HepG2 (cell line): ENCODE results near the gene MTHFD2. TPM values are rescaled to one million over a fixed set of nuclear protein-coding genes. Genes with fewer than 3 reads are reported as not detected.

Experiments used
- ETV5 ChIP-seq: IDR thresholded peaks from 2 replicates; pipeline ENCODE4 v1.6.1; 2018; ENCODE audit warnings: missing biosample characterization, missing genetic modification reagents, inconsistent platforms, borderline replicate concordance
- FOSL2 ChIP-seq: sonication (generic); formaldehyde crosslinking; IDR thresholded peaks from 2 replicates; pipeline ENCODE4 v1.4.0; 2020; ENCODE audit warnings: missing genetic modification reagents
- HINFP ChIP-seq: sonication (generic); formaldehyde crosslinking; IDR thresholded peaks from 2 replicates; pipeline ENCODE4 v1.4.0; 2020; ENCODE audit warnings: low read depth, mild to moderate bottlenecking, missing genetic modification reagents
- KIAA2018 ChIP-seq: sonication (generic); formaldehyde crosslinking; IDR thresholded peaks from 2 replicates; pipeline ENCODE4 v1.5.0; 2020; ENCODE audit warnings: mild to moderate bottlenecking, missing genetic modification reagents, borderline replicate concordance
- PAF1 ChIP-seq: IDR thresholded peaks from 2 replicates; pipeline ENCODE4 v1.6.1; 2016; ENCODE audit warnings: missing genetic modification reagents, missing compliant biosample characterization
- POLR2A ChIP-seq, 2 experiments: IDR thresholded peaks; 2 replicates each; pipeline ENCODE4 v1.6.1; 2011; ENCODE audit warnings: low read depth in 2 of 2, low read length in 2 of 2, mild to moderate bottlenecking in 1 of 2, moderate library complexity in 1 of 2; ENCODE audit not compliant: insufficient read depth in 1 of 2
- SAFB2 ChIP-seq: sonication (generic); formaldehyde crosslinking; IDR thresholded peaks from 2 replicates; pipeline ENCODE4 v1.5.1; 2020; ENCODE audit warnings: missing genetic modification reagents, low read depth, mild to moderate bottlenecking, borderline replicate concordance
- SMYD3 ChIP-seq: sonication (generic); formaldehyde crosslinking; IDR thresholded peaks from 2 replicates; pipeline ENCODE4 v1.8.1; 2023; ENCODE audit warnings: mild to moderate bottlenecking, missing genetic modification reagents
- STAG1 ChIP-seq: sonication (generic); formaldehyde crosslinking; IDR thresholded peaks from 2 replicates; pipeline ENCODE4 v1.4.0; 2020; ENCODE audit warnings: missing genetic modification reagents
- TBX3 ChIP-seq: fragments of 450-650 bp; IDR thresholded peaks from 2 replicates; pipeline ENCODE4 v1.6.1; 2017; ENCODE audit warnings: antibody characterized with exemption, mild to moderate bottlenecking, inconsistent platforms, borderline replicate concordance
- TGIF2 ChIP-seq: IDR thresholded peaks from 2 replicates; pipeline ENCODE4 v1.6.1; 2016; ENCODE audit warnings: control low read depth, missing compliant biosample characterization
- ZFP90 ChIP-seq: sonication (generic); formaldehyde crosslinking; IDR thresholded peaks from 2 replicates; pipeline ENCODE4 v1.8.0; 2022; ENCODE audit warnings: missing genetic modification reagents, mild to moderate bottlenecking, inconsistent platforms, borderline replicate concordance
- ZNF232 ChIP-seq: sonication (generic); formaldehyde crosslinking; IDR thresholded peaks from 2 replicates; pipeline ENCODE4 v1.4.0; 2020; ENCODE audit warnings: missing genetic modification reagents, borderline replicate concordance
- ZNF33A ChIP-seq: sonication (generic); formaldehyde crosslinking; IDR thresholded peaks from 2 replicates; pipeline ENCODE4 v1.5.1; 2020; ENCODE audit warnings: missing genetic modification reagents, mild to moderate bottlenecking, moderate library complexity, borderline replicate concordance
- ZNF572 ChIP-seq: sonication (generic); formaldehyde crosslinking; IDR thresholded peaks from 2 replicates; pipeline ENCODE4 v1.5.1; 2020; ENCODE audit warnings: mild to moderate bottlenecking, missing genetic modification reagents
- ZNF781 ChIP-seq: sonication (generic); formaldehyde crosslinking; IDR thresholded peaks from 2 replicates; pipeline ENCODE4 v1.5.1; 2020; ENCODE audit warnings: borderline replicate concordance, mild to moderate bottlenecking, missing genetic modification reagents; ENCODE audit errors: not compliant biosample characterization
- polyA plus RNA-seq, 8 experiments: library from polyadenylated mRNA; depleted of rRNA in 3 of 8; stranded (reverse) in 7 of 8; unstranded in 1 of 8; fragments of >200 nt; fragmentation: Illumina TruSeq in 4 of 8; extraction: Trizol in 4 of 8; gene quantifications; 2 replicates each; pipeline versions ENCODE4 v1.2.1 to v1.2.3, GENCODE V29; 2011 to 2016; ENCODE audit warnings: low read depth in 4 of 8, missing spikeins in 1 of 8, mixed read lengths in 1 of 8; ENCODE audit not compliant: insufficient read depth in 1 of 8
- total RNA-seq, 5 experiments: library from RNA; depleted of rRNA; stranded (reverse); fragments of >200 nt; fragmentation: Illumina TruSeq; extraction: Trizol; gene quantifications; 2 replicates each; pipeline ENCODE4 v1.2.3, GENCODE V29; 2016; ENCODE audit warnings: low read depth in 1 of 5
- TF ChIP-seq, protein P1 (sequence below): IDR thresholded peaks from 2 replicates; pipeline ENCODE4 v1.6.1; 2016; ENCODE audit warnings: low read depth, control low read depth
- TF ChIP-seq, protein P2 (sequence below): sonication (generic); formaldehyde crosslinking; conservative IDR thresholded peaks from 2 replicates; pipeline ENCODE4 v1.8.0; 2022; ENCODE audit warnings: missing genetic modification reagents

MTHFD2 gene
- total and polyA plus RNA-seq, 2 of the 13 experiments (the other 11 are each of a cell fraction or from before 2014, with no cell fraction given), result 188 to 269 TPM

DNA sequence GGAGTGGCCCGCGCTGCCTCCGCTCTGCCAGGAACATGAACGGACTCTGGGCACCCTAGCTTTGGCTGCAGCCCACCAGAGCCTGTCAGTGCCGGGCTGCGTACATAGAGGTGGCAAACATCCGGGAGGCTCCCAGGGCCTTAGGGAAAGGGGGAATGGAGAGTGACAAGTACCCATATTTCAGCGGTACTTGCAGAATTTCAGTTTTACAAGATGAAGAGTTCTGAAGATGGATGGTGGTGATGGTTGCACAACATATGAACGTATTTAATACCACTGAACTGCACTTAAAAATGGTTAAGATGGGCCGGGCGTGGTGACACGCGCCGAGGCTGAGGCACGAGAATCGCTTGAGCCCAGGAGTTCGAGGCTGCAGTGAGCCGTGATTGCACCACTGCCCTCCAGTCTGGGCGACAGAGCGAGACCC lies 873 bp downstream of the MTHFD2 start (continued):
- TF ChIP-seq KIAA2018 (CRISPR knock-in tag), result no peak
- TF ChIP-seq, protein P1, sequence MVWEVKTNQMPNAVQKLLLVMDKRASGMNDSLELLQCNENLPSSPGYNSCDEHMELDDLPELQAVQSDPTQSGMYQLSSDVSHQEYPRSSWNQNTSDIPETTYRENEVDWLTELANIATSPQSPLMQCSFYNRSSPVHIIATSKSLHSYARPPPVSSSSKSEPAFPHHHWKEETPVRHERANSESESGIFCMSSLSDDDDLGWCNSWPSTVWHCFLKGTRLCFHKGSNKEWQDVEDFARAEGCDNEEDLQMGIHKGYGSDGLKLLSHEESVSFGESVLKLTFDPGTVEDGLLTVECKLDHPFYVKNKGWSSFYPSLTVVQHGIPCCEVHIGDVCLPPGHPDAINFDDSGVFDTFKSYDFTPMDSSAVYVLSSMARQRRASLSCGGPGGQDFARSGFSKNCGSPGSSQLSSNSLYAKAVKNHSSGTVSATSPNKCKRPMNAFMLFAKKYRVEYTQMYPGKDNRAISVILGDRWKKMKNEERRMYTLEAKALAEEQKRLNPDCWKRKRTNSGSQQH (CRISPR knock-in tag), result peak; percentile 28; the same call in 1 of the 2 replicates
- TF ChIP-seq ZNF781, result no peak
- no peak for TF ChIP-seq ZNF232 (CRISPR knock-in tag)
- TF ChIP-seq ZNF572 (CRISPR knock-in tag), result no peak
- TF ChIP-seq SMYD3, result peak; percentile 69; the same call in 1 of the 2 replicates
- no peak for TF ChIP-seq TBX3
- no peak for TF ChIP-seq TGIF2 (CRISPR knock-in tag)
- no peak for TF ChIP-seq SAFB2 (CRISPR knock-in tag)
- TF ChIP-seq ETV5 (CRISPR knock-in tag), result no peak
- TF ChIP-seq ZNF33A (CRISPR knock-in tag), result no peak
- no peak for TF ChIP-seq PAF1
- no peak for TF ChIP-seq ZFP90 (CRISPR knock-in tag)
- TF ChIP-seq FOSL2, result no peak; the same call in 1 of the 2 replicates
- TF ChIP-seq POLR2A (IDR thresholded peaks at IDR 0.05; ENCODE audit: insufficient read depth in 1 of 2, low read depth in 2 of 2, low read length in 2 of 2), result no peak; a peak in 1 of 4 replicates
- no peak for TF ChIP-seq HINFP
- TF ChIP-seq STAG1, result no peak
- TF ChIP-seq, protein P2, sequence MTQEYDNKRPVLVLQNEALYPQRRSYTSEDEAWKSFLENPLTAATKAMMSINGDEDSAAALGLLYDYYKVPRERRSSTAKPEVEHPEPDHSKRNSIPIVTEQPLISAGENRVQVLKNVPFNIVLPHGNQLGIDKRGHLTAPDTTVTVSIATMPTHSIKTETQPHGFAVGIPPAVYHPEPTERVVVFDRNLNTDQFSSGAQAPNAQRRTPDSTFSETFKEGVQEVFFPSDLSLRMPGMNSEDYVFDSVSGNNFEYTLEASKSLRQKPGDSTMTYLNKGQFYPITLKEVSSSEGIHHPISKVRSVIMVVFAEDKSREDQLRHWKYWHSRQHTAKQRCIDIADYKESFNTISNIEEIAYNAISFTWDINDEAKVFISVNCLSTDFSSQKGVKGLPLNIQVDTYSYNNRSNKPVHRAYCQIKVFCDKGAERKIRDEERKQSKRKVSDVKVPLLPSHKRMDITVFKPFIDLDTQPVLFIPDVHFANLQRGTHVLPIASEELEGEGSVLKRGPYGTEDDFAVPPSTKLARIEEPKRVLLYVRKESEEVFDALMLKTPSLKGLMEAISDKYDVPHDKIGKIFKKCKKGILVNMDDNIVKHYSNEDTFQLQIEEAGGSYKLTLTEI (CRISPR knock-in tag), result no peak
